Keratinocyte (primary cell): ENCODE results near the gene PABPN1L.

Experiments used
- CTCF ChIP-seq, 3 experiments: IDR thresholded peaks in 1 of 3; conservative IDR thresholded peaks in 1 of 3; optimal IDR thresholded peaks in 1 of 3; 2 replicates in 2 of 3; 3 replicates in 1 of 3; pipeline versions ENCODE3 to v1.5.1; 2011; ENCODE audit warnings: low read length in 3 of 3, mild to moderate bottlenecking in 3 of 3, moderate library complexity in 2 of 3, control low read depth in 1 of 3, inconsistent platforms in 1 of 3; ENCODE audit not compliant: insufficient read depth in 2 of 3; ENCODE audit errors: extremely low read depth in 1 of 3
- EZH2 ChIP-seq: IDR thresholded peaks from one replicate; pipeline ENCODE4 v1.6.1; 2012; ENCODE audit warnings: inconsistent platforms, mild to moderate bottlenecking, low read length, moderate library complexity

DNA sequence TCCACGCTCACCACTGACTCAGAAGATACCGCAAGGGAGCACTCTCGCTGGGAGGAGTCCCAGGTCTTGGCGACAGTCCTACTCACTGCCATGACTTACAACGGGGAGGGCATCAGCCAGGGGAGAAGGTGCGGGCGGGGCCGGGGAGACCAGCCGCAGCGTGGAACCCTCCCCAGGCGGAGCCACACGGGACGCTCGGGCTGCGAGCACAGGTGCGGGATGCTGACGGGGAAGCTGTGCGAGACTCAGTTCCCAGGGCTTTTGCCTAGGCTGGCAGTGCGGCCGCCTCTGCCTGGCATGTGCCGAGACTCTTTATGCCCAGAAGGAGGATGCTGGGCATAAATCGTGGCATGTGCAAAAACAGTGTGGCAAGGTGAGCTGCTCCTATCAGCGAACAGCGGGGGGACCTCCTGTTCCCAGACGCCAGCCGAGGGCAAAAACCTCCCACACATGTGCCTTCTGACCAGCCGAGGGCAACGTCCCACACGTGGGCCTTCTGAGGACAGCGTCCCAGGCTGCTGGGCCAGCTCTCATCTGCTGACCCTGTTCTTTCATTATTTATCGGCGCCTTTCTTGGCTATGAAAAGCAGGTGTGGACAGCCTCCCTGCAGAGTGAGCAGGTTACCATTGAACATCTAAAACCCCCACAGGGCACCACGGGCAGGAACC is 15.8 kb downstream of the PABPN1L start:
- TF ChIP-seq CTCF (optimal IDR thresholded peaks at IDR 0.05 in 1 of 3, IDR thresholded peaks at IDR 0.05 in 1 of 3, conservative IDR thresholded peaks at IDR 0.05 in 1 of 3; ENCODE audit: extremely low read depth in 1 of 3, insufficient read depth in 2 of 3, low read length in 3 of 3) (no peak), EZH2 (no peak)
